Brain microvascular endothelial cell (primary cell): Measurements from ENCODE around the gene RPSA.
A peak's percentile ranks its signal among the peaks of the same experiment; 100 is the strongest.

Experiments
- DNase-seq: peaks from one replicate; pipeline ENCODE4 v3.0.0-alpha.2; 2020
- H3K27ac ChIP-seq: fragments of 250-450 bp; sonication (Bioruptor Pico); 2 replicates; pipeline ENCODE4 v1.5.1; 2020; ENCODE audit warnings: mild to moderate bottlenecking, moderate library complexity
- H3K27me3 ChIP-seq: fragments of 250-450 bp; sonication (Bioruptor Pico); replicated peaks from 2 replicates; pipeline ENCODE4 v1.5.1; 2020; ENCODE audit warnings: mild to moderate bottlenecking
- H3K36me3 ChIP-seq: fragments of 250-450 bp; sonication (Bioruptor Pico); replicated peaks from 2 replicates; pipeline ENCODE4 v1.5.1; 2020; ENCODE audit warnings: mild to moderate bottlenecking
- H3K4me3 ChIP-seq: 2 replicates; pipeline ENCODE4 v1.5.1; 2011; ENCODE audit warnings: low read depth, mild to moderate bottlenecking, control low read depth, low read length, moderate library complexity
- in situ Hi-C: cut with HindIII; loops from 2 replicates; pipeline ENCODE4 v1.10.0; 2017; ENCODE audit warnings: low sequenced_read_pairs, low pct_ligation_motif_present
- TF ChIP-seq, protein P1 (sequence below): IDR thresholded peaks from 2 replicates; pipeline ENCODE4 v1.5.1; 2011; ENCODE audit warnings: low read depth, mild to moderate bottlenecking, moderate library complexity, low read length, control low read depth, inconsistent platforms; ENCODE audit errors: missing control alignments

The RPSA gene

DNA sequence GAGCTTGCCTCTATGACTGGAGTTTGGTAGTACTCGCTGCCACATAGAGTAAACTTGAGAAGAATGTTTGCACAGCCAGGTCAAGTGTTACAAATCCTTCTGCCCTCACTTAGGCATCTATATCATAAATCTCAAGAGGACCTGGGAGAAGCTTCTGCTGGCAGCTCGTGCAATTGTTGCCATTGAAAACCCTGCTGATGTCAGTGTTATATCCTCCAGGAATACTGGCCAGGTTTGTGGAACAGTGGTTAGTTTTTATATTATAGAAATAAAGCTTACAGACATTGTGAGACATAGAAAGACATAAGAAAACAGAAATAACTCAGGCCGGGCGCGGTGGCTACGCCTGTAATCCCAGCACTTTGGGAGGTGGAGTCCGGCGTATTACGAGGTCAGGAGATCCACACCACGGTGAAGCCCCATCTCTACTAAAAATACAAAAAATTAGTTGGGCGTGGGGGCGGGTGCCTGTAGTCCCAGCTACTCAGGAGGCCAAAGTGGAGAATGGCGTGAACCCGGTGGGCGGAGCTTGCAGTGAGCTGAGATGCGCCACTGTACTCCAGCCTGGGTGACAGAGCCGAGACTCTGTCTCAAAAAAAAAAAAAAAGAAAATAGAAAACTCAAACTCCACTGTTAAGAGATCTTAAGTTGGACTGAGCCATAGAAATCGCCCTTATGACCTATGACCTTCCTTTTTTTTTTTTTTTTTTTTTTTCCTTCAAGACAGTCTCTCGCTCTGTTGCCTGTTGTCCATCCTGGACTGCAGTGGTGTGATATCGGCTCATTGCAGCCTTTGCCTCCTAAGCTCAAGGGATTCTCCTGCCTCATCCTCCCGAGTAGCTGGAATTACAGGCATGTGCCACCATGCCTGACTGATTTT, 2.2 kb downstream of the RPSA start:
- in situ Hi-C loops = no loop called here
- peaks cover 63% of the 10 kb centered on the region for H3K36me3 ChIP-seq
- peak overlapping the region; percentile 90 for H3K4me3 ChIP-seq
- no peak for DNase-seq
- H3K27me3 ChIP-seq = no peaks in the 10 kb centered on the region
- H3K27ac ChIP-seq = no peak overlapping the region
- TF ChIP-seq, protein P1, sequence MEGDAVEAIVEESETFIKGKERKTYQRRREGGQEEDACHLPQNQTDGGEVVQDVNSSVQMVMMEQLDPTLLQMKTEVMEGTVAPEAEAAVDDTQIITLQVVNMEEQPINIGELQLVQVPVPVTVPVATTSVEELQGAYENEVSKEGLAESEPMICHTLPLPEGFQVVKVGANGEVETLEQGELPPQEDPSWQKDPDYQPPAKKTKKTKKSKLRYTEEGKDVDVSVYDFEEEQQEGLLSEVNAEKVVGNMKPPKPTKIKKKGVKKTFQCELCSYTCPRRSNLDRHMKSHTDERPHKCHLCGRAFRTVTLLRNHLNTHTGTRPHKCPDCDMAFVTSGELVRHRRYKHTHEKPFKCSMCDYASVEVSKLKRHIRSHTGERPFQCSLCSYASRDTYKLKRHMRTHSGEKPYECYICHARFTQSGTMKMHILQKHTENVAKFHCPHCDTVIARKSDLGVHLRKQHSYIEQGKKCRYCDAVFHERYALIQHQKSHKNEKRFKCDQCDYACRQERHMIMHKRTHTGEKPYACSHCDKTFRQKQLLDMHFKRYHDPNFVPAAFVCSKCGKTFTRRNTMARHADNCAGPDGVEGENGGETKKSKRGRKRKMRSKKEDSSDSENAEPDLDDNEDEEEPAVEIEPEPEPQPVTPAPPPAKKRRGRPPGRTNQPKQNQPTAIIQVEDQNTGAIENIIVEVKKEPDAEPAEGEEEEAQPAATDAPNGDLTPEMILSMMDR = no peak

DNA sequence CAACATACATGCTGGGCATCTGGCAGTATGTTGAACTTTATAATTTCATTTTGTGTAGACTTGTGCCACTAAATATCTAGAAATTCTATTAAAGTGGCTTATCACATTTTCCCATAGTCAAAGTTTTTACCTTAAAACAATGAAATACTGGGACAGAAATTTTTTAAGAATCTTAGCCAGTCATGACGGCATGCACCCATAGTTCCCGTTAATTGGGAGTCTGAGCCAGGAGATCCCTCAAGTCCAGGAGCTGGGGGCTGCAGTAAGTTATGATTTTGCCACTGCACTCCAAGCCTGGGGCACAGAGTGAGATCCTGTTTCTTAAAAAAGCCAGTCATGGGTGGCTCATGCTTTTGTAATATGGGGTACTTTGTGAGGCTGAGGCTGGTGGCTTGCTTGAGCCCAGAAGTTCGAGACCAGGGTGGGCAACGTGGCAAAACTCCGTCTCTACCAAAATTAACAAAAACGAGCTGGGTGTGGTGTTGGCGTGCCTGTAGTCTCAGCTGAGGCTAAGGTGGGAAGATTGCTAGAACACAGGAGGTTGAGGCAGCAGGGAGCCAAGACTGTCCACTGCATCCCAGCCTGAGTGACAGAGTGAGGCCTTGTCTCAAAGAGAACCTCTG, 3.1 kb downstream of the RPSA start:
- peak overlapping the region; percentile 18 for H3K4me3 ChIP-seq
- no peaks in the 10 kb centered on the region for H3K27me3 ChIP-seq
- TF ChIP-seq, protein P1 = no peak
- peaks cover 72% of the 10 kb centered on the region for H3K36me3 ChIP-seq
- in situ Hi-C loops = no loop called here
- no peak overlapping the region for H3K27ac ChIP-seq
- DNase-seq = no peak

DNA sequence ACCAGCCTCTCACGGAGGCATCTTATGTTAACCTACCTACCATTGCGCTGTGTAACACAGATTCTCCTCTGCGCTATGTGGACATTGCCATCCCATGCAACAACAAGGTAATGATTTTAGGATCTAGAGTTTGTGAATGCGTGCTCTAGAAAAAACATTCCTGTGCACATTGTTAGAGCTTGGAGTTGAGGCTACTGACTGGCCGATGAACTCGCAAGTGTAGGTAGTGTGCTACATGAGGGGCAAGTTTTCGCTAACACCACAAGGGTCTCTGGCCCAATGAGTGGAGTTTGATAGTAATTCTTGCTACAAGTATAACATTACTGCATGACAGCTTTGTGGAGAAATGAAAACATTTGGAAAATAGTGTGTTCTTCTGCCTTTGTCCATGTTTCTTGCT, 4.4 kb downstream of the RPSA start:
- DNase-seq = no peak
- TF ChIP-seq, protein P1 = no peak
- H3K36me3 ChIP-seq = peaks cover 75% of the 10 kb centered on the region
- H3K27me3 ChIP-seq = no peaks in the 10 kb centered on the region
- H3K27ac ChIP-seq = no peak overlapping the region
- in situ Hi-C loops = no loop called here
- no peak overlapping the region for H3K4me3 ChIP-seq

DNA sequence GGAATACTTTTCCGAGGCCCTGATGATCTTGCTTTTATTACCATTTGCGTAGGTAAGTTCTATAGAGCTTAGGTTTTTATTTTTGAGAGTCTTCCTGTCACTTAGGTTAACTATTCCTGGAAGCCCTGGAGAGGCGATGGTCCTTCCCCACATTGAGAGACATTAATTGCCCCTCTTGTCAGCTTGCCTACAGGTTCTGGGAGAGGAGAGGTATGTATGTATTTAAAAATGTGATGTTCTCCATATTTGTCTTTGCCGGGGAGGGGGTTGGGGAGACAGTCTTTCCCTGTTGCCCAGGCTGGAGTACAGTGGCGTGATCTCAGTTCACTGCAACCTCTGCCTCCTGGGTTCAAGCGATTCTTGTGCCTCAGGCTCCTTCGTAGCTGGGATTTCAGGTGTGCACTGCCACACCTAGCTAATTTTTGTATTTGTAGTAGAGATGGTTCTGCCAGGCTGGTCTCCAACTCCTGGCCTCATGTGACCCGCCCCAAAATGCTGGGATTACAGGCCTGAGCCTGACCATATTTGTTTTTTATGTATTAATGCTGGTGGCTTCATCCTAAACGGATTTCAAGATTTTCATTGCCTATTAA, 6.2 kb downstream of the RPSA start:
- in situ Hi-C loops = no loop called here
- H3K4me3 ChIP-seq = no peak overlapping the region
- H3K27me3 ChIP-seq = no peaks in the 10 kb centered on the region
- DNase-seq = no peak
- peaks cover 68% of the 10 kb centered on the region for H3K36me3 ChIP-seq
- TF ChIP-seq, protein P1 = no peak
- no peak overlapping the region for H3K27ac ChIP-seq

DNA sequence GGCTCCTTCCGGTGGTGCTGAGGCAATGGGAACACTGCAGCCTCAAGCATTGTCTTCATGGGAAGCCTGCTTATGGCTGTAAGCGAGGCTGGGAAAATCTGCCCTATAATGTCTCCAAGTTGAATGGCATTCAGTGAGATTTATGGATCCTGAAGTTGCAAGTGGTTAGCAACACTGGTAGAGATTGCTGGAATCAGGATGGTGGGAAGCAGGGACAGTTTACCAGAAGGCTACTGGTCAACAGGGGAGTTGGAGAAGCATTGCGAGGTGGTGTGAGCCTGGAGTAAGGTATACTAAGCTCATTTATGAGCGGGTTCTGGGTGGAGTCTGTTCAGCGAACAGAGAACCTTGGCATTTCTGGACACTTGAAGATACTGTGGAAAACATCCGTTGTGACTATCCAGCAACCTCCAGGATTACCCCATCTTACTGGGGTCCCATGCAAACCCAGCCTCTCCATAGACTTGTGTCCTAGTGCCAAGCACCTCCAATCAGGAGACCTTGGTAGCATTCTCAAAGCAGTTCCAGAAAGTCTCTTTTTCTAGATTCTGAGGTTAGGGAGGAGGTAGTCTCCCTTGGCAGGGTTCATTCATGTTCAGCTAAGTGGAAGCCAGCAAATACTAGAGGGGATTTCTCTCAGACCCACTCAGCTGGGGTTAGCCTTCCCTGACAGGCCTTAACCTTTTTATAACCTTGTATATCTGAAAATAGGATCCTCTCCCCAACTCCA, 7.3 kb downstream of the RPSA start:
- Histone ChIP-seq H3K27me3 (no peaks in the 10 kb centered on the region), H3K36me3 (peaks cover 58% of the 10 kb centered on the region), H3K4me3 (no peak overlapping the region), H3K27ac (no peak overlapping the region)
- TF ChIP-seq, protein P1 = no peak
- in situ Hi-C loops = no loop called here
- DNase-seq = no peak
